LNCAP (cell line): ENCODE data around the gene PID1.

Experiments used
- TF ChIP-seq, protein P1 (sequence below): fragments of 450-650 bp; IDR thresholded peaks from 2 replicates; pipeline ENCODE4 v1.5.1; 2017; ENCODE audit warnings: mild to moderate bottlenecking

The PID1 gene

DNA sequence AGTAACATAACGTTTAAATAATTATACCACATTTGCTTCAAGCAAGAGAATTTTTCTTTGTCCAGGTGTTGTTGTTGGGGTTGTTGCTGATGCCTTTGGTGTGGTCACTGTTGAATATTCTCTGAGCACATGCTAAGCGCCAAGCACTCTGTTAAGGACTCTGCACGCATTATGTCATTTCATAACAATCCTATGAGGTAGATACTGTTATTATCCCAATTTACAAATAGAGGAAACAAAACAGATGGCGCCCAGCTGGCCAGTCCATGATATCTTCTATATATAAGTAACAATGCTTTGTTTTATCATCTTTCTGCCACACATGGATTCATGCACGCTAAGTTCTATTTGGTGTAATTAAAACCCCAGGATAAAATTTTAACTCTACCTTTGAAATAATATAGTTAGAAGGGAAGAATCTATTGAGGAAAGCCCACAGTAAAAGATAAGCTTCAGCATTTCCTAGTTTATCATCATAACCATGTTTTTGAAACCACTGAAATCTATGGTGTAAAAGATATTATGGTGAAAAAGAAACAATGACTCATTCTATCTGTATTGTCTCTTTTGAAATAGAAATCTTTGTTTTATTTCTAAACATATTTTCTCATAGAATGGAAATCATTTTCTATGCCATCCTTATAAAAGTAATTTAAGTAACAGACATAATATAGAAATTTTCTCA lies 199.7 kb downstream of the PID1 start:
- TF ChIP-seq, protein P1, sequence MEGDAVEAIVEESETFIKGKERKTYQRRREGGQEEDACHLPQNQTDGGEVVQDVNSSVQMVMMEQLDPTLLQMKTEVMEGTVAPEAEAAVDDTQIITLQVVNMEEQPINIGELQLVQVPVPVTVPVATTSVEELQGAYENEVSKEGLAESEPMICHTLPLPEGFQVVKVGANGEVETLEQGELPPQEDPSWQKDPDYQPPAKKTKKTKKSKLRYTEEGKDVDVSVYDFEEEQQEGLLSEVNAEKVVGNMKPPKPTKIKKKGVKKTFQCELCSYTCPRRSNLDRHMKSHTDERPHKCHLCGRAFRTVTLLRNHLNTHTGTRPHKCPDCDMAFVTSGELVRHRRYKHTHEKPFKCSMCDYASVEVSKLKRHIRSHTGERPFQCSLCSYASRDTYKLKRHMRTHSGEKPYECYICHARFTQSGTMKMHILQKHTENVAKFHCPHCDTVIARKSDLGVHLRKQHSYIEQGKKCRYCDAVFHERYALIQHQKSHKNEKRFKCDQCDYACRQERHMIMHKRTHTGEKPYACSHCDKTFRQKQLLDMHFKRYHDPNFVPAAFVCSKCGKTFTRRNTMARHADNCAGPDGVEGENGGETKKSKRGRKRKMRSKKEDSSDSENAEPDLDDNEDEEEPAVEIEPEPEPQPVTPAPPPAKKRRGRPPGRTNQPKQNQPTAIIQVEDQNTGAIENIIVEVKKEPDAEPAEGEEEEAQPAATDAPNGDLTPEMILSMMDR, result no peak

DNA sequence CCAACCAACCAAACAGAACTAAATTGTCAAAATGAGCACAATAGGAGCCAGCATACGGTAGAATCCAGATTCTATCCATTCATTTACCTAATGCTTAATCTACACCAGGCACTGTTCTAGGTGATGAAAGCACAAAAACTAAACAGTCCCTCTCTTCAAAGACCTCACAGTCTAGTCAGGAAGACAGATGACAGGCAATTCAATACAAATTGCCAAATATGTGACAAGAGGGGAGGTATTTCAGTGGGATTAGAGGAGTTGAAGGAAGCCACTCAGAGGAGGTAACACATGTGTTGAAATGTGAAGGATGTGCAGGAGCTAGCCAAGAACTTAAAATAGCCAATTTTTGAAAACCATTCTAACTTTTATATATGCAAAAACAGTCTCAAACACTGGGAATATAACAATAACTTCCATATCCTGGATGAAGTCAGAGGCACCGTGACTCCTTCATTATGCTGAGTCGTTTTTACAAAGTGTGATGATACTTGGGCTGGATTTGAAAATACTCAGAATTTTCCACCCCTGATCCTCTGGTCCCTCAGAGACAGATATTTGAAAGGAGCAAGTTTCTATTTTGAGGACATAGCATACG lies 204.9 kb downstream of the PID1 start:
- TF ChIP-seq, protein P1, result no peak

DNA sequence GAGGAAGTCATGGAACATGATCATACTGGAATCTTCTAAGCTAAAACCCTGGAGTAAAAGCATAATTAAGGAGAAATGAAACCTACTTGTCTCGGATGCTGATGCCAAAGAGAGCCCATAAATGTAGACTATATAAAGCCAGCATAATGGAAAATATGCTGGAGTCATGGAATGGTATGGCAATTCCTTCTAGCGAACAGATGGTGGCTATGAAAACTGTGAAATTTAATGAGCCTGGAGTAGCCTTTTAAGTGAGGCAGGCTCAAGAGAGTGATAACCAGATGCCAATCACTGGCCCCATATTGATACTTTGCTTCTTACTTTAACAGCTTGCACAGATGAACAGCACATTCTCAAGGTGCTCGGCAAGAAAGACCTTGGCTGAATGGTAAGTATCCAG lies 206.3 kb downstream of the PID1 start:
- TF ChIP-seq, protein P1, result no peak

DNA sequence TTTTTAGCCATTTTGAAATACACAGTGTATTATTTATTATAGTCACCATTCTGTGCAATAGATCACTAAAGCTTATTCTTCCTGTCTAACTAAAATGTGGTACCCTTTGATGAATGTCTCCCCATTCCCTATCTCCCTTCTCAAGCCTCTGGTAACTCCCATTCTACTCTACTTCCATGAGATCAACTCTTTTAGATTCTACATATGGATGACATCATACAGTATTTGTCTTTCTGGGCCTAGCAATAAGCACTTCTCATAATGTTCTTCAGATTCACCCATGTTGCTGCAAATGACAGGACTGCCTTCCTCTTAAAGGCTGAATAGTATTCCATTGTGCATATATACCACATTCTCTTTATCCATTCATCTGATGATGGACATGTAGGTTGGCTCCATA lies 210.9 kb downstream of the PID1 start:
- TF ChIP-seq, protein P1, result no peak

DNA sequence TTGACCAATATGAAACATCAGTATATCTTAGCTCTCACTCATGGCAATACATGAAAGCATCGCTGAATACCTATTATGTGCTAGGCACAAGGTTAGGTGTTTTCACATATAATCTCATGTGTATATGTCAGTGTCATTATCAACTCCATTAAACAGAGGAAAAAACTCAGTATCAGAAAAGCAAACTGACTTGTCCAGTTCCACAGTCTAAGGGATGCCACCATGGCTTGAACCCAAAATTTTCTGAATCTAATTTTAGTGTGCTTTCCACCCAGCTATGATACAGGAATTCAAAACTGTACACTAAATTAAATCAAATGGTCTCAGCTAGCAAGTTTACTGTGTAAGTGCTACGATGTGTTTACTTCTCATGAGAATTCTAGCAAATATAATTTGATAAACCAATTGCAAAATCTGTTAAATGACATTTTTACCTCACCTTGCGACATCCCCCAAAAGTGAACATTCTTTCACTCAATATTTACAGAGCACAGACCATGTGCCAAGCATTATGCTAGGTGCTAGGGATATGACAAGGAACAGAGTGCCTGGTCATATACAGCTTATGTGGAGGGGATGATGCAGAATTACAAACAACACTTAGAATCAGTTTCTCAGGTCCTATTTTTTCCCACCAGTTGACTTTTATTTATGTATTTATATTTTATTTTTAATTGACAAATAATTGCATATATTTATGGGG lies 211.6 kb downstream of the PID1 start:
- TF ChIP-seq, protein P1, result no peak

DNA sequence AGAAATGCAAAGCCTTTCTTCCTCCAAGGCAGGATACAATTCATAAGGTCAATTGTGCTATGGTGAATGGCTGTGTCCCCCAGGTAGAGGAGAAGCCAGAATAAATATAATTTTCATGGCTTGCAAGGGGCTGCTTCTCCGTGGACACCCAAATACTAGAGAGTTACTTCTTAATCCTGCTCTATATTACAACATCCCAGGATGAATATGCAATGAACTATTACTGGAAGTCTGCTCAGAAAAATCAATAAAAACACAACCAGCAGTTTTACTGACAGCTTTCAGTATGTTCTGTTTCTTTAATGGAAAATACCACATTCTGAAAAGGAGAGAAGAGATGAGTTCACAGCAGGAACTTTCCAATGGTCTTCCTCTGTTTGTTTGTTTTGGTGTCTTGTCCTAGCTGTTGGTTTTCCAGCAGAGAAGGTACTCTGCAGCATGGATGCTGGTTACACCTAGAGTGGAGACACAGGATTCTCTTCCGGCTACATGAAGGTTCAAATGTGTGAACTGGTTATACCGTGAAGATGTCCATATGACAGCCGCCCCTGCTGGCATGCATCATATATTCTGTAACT lies 213.0 kb downstream of the PID1 start:
- TF ChIP-seq, protein P1, result no peak

DNA sequence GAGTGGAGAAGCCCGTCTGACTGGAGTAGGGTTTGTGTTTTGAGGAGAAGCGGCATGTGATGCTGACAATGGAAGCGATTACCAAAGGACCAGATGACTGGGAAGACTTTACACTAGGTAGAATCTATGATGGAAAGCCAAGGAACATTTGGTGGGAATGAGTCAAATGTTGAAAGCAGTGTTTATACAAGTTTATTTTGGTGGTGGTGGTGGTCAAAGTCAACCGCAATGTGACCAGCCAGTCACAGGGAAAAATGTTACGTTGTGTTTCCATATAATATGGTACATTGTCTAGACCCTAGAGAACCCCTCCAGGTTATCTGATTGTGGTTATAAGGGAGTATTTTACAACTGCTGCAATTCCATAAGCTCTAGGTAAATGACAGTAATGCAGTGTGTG lies 216.8 kb downstream of the PID1 start:
- TF ChIP-seq, protein P1, result no peak
